ENCODE data around the gene PTCSC3. TPM values are rescaled to one million over a fixed set of nuclear protein-coding genes. Genes with fewer than 3 reads are reported as not detected.

The PTCSC3 gene
- total and polyA plus RNA-seq, 10 donors = not detected

- Histone ChIP-seq H3K4me3 (no peak overlapping the region), H3K36me3 (no peaks in the 10 kb centered on the region)
Observed at GRCh38 chr14:36085861-36086260, 90.7 kb downstream of the PTCSC3 start.

More at GRCh38 chr14:36085861-36086260, 90.7 kb downstream of the PTCSC3 start:
- Histone ChIP-seq H3K27ac (no peak overlapping the region), H3K27me3 (replicated peaks in 1 of 7) (no peaks in the 10 kb centered on the region), H3K4me1 (no peaks in the 10 kb centered on the region), H3K9me3 (no peaks in the 10 kb centered on the region)
- WGBS, 5 donors = 53 to 63% (median 57%) methylated on average over 6 of the region's 6 CpGs
- intact Hi-C loops (cut with DNase I; ENCODE audit: low total_unique reads) = no loop called here
- TF ChIP-seq CTCF (IDR thresholded peaks at IDR 0.05 in 8 of 11, conservative IDR thresholded peaks at IDR 0.05 in 3 of 11) = no peak
- DNase-seq = no peak

Other genes with a start within 250 kb of the PTCSC3 start
- 10 to 100 TPM; 13.4 to 23.8 (median 16.6) TPM for gene MBIP, start 143.9 kb upstream of the PTCSC3 start, total RNA-seq
- gene MBIP, start 143.9 kb upstream of the PTCSC3 start, polyA plus RNA-seq = 10 to 100 TPM; 13.2 to 15.4 (median 14.6) TPM